GM19351 (cell line): ENCODE results near the gene PDCD1LG2.
A peak's percentile ranks its signal among the peaks of the same experiment; 100 is the strongest.

ENCODE experiments used
- ATAC-seq: cut with Tn5 transposase; IDR thresholded peaks from one replicate; pipeline ENCODE4 v1.9.1; 2021; ENCODE audit warnings: mild to moderate bottlenecking, moderate library complexity; ENCODE audit not compliant: unreplicated experiment

The PDCD1LG2 gene

GRCh38 chr9:5608298-5609225 is 98.2 kb downstream of the PDCD1LG2 start:
- peak; percentile 75 for ATAC-seq

- ATAC-seq, result no peak
Measured at GRCh38 chr9:5609226-5609596, 98.9 kb downstream of the PDCD1LG2 start.

- no peak for ATAC-seq
Measured at GRCh38 chr9:5610491-5610890, 100.2 kb downstream of the PDCD1LG2 start.

GRCh38 chr9:5611321-5612184 is 101.2 kb downstream of the PDCD1LG2 start:
- no peak for ATAC-seq

GRCh38 chr9:5612185-5612530 is 101.8 kb downstream of the PDCD1LG2 start:
- ATAC-seq, result no peak

- no peak for ATAC-seq
Measured at GRCh38 chr9:5614192-5614591, 103.9 kb downstream of the PDCD1LG2 start.

- no peak for ATAC-seq
Measured at GRCh38 chr9:5614985-5615384, 104.7 kb downstream of the PDCD1LG2 start.

GRCh38 chr9:5617749-5618148 is 107.4 kb downstream of the PDCD1LG2 start:
- ATAC-seq, result peak; percentile 98

- ATAC-seq, result no peak
Measured at GRCh38 chr9:5620494-5620893, 110.2 kb downstream of the PDCD1LG2 start.
